IPS-NIHi7 (cell line): ENCODE results near the gene KSR2.
A peak's percentile ranks its signal among the peaks of the same experiment; 100 is the strongest.
"Not testable (repeated sequence)": the region's sequence is repeated elsewhere in the genome, so short reads cannot be mapped to it uniquely, and the experiment has no call there.

Source experiments
- DNase-seq: peaks from one replicate; pipeline ENCODE4 v3.0.0; 2012; ENCODE audit warnings: mixed read lengths; ENCODE audit errors: extremely low spot score

Gene KSR2

DNA sequence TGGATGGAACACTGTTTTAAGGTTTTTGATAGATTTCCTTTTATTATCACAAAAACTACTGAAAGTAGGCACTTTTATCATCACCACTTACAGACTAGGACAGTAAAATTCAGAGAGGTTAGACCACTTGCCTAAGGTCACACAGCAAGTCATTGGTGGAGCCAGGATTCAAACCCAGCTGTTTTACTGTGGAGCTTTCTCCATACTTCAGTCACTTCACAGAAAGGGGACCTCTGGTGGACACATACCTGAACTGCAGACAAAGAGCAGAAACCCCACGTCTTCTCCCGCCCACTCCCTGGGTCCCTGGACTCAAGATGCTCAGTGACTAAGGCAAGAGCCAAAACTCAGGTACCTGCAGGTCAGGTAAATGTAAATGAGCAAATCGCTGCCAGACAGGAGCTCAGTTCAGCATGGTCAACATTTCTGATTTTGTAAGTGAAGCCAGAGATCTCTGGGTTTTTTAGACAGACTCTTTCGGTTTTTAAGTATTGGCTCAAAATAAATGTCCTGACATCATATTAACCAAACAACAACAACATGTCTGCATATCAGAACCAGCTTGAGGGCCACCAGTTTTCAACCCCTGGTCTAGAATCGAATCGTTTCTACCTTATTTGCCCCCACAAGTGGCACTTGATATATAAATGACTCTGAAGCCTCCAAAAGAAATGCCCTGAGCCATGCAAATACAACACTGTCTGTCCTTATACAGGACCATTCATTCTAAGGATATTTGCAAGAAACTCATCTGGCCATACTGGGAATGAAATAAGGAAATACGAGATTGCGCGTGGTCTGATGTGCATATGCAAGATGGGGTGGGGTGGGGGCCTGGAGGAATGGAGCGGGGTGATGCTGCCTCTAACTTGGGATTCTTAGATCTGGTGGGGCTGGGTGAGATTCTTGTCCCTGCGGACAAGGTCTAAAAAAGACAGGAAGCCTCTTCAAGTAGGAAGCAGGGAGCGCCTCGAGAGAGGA, 110.9 kb downstream of the KSR2 start:
- DNase-seq, result peak; percentile 84

DNA sequence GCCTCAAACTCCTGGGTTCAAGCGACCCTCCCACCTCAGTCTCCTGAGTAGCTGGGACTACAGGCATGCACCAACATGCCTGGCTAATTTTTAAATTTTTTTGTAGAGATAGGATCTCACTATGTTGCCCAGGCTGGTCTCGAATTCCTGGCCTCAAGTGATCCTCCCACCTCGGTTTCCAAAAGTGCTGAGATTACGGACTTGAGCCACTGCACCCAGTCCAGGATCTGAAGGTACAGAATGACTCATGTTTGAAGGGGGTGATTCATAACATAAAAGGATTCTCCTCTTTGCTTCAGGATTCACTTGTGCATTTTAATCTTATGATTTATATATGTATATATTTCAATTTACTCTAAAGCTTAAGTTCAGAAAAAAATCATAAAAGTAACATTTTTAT, 111.7 kb downstream of the KSR2 start:
- DNase-seq, result not testable (repeated sequence)

DNA sequence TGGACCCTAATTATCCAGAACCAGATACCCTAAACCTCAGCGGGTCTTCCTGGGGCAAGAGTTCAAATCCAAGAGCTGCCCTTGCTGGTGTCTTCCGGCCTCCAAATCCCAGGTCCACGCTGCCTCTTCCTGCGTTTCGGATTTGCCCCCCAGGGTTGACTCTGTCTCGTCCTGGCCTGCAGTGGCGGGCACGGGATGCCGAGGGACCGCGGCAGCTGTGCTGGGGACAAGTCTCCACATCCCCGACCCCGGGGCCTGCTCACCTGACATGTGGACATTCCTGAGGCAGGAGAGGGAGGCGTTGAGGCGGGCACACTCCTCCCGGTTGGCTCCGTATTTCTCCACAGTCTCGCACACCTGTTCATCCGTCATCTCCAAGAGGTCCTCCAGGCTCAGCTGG, 113.6 kb downstream of the KSR2 start:
- DNase-seq, result no peak

- peak; percentile 81 for DNase-seq
Measured at GRCh38 chr12:117854339-117855012, 114.3 kb downstream of the KSR2 start.

DNA sequence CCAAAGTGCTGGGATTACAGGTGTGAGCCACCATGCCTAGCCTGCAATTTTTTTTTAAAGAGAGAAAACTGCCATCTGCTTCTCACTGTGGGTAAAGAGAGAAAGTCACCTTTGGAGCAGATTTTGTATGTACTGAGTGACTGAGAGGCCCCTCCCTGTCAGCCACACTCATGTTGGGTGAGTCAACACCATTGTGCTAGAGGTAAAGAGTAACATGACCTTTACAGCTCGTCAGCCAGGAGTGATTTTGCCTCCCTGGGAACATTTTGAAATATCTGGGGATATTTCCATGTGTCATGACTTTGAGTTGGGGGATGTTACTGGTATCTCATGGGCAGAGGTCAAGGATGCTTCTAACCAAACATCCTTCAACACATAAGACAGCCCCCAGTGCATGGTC, 115.2 kb downstream of the KSR2 start:
- DNase-seq, result no peak

GRCh38 chr12:117850048-117850447, 118.7 kb downstream of the KSR2 start:
- peak; percentile 86 for DNase-seq

DNA sequence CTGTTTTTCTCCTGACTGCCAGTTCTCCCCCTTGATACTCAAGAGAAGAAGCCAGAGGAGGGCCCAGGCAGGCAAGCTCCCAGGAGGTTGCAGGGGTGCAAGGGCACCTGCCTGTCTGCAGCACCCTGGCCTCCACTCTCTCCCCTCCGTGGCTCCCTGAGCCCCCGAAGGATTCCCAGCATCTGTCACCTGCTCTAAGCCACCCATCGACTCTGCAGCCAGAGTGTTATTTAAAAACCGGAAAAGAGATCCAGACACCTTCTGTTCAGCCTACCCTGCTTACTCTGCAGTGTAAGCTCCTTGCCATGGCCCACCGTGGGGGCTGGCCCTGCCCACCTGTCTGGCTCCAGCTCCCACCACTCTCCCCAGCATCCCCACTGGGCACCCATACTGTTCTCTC, 121.4 kb downstream of the KSR2 start:
- no peak for DNase-seq

GRCh38 chr12:117845271-117845904, 123.4 kb downstream of the KSR2 start:
- no peak for DNase-seq

DNA sequence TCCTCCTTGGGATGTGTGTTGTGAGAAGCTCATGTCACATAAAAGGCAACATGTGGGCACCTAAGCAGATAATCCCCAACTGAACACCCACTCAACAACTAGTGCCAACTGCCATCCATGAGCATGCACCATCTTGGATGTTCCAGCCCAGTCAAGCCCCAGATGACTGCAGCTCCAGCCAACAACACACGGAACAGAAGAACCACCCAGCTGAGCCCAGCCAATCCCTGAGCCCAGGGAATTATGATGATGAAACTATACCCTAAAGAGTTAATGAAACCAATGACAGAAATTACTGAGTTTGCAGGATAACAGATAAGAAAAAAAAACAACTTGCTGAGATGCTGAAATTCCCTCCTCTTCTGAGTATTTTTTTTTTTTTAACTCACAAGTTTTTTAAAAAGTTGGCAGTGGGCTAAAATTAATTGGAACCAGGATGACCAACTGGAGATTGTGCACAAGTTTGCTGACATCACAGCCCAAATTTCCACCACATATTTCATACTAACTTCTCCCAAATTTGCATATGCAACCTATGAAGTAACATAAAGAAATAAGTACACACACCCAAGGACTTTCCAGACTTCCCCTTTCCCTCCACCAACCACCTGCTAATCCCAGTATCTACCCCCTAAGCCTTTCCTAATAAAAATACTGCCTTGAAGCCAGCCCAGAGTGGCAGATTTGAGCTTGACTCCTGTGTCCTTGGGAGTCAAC, 124.5 kb downstream of the KSR2 start:
- no peak for DNase-seq

DNA sequence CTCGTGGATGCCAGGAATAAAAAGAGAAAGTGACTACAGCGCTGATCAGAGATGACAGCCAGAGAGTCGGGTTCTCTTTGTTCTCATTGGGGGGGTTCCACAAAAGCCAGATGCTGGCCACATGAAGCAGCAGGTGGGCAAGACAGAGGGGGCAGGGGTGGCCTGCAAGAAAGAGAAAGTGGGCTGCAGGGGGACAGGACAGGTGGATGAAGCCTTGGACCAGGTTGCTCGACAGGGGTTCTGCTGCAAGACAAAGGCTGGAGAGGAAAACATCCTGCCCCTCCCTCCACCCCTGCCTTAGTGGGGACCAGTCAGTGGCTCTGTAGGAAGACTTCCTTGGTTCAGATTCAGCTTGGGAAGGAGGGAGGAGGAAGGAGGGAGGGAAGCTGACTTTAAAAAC, 126.2 kb downstream of the KSR2 start:
- DNase-seq, result peak; percentile 78

DNA sequence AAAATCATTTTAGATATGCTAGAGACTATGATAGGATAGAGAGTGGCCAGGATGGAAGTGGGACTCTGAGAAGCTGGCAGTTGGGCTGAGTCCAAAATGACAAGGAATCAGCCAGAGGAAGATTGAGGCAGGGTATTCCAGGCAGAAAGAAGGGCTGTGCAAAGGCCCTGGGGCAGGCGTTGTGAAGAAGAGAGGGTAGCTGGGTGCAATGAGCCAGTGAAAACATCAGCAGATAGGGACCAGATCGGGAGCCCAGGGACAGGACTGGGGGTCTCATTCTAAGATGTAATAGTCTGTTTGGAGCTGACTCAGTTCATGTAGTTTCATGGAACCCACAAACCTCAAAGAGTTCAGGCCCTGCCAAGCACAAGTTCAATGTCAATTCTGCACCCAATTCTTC, 126.6 kb downstream of the KSR2 start:
- DNase-seq, result no peak

- no peak for DNase-seq
Measured at GRCh38 chr12:117837737-117838050, 131.1 kb downstream of the KSR2 start.

DNA sequence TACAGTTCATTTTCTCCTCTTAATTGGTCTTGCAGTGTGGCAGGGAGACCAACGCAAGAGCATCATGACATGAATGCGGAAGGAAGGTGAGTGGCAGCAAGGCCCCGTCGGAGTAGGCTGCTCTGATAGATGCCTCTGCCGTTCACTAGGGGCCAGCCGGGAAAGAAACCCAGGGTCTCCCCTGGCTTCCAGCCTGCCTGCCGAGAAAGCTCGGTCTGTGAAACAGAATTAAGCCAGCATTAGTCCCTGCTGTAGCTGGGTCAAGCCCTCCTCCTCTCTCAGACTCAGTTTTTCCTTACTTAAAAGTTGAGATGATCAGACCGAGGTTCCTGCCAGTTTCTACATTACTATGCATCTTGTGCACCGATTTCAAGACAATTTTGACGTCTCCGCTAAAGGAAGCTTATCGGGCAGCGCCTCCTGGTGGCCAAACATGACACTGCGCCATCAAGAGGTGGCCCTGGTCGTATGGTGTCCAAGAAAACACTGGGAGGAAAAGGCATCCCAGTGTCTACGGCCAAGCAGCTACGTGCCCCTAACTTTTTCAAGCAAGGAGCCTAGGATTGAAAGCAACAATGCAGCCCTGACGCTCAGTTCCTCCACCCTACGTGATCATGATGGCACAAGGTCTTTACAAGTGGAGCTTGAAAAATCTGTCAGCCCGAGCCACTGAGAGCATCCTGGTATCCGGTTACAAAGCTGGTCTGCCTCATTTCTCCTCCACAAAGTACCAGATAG, 131.6 kb downstream of the KSR2 start:
- DNase-seq, result peak; percentile 85

DNA sequence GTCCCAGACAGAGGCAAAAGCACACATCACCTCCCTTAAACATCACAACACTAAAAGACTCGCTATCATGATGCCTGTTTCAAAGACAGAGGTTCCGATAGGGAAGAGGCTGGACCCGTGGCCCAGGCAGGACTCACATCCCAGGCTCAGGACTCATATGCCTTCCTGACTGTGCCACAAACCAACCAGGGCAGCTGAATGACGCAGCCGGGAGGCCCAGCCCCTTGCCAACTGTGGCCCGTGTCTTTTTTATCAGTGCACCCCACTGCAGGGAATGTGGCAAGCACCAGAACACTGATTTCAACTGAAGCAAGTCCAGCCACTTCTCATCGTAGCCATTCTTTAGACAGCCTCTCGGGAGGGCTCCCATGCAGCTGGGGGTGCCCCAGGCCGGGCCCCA, 132.3 kb downstream of the KSR2 start:
- DNase-seq, result no peak

DNA sequence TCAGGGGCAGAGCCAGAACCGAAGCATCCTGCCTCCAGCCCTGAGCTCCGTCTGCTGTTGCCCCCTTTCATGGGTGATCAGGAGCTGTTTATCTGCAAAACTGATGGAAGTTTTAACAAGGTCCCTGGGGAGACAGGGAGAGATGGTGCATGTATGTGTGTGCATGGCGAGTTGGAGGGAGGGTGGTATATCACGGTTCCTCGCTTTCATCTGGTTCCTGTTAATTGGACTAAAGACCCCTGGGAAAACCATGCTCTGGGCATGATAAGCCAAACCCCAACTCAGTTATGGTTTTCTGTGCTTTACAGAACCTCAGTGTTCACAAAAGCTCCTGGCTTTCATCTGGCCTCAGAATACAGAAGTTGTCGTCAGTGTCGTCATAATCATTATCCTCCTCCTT, 133.6 kb downstream of the KSR2 start:
- DNase-seq, result no peak

GRCh38 chr12:117832459-117833457, 136.0 kb downstream of the KSR2 start:
- no peak for DNase-seq

GRCh38 chr12:117830471-117830870, 138.3 kb downstream of the KSR2 start:
- DNase-seq, result no peak

GRCh38 chr12:117829108-117829507, 139.7 kb downstream of the KSR2 start:
- DNase-seq, result no peak

DNA sequence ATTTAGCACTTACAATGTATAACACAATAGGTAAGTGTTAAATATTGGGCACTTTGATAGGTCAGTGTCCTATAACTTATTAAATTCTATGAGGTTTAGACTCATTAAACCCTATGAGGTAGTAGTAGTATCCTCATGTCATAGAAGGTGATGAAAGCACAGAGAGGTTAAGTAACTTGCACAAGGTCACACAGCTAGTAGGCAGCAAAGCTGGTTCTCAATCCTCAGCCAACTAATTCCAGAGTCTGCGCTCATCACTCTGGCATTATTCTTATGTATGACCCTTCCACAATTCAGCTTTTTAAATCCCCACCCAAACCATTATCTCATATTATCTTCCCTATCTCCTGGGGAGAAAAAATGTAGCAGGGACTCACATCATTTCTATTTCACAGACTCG, 141.1 kb downstream of the KSR2 start:
- no peak for DNase-seq

DNA sequence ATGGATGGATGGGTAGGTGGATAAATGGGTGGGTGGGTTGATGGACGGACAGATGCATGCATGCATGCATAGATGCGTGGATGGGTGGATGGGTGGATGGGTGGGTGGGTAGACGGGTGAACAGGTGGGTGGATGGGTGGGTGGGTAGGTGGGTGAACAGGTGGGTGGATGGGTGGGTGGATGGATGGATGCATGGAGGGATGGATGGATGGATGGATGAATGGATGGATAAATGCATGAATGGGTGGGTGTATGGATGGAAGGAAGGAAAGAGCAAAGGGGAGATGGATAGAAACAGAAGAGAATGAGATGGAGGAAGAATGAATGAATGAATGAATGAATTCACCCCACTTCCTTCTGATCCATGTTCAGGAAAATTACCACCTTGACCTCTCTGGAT, 143.0 kb downstream of the KSR2 start:
- DNase-seq, result no peak
